ENCODE results near the gene CRYGC.

The CRYGC gene

GRCh38 chr2:208129744-208130711 is at the start of gene CRYGC:
TSS of gene CRYGC (minus strand) at chr2:208129828. CDS start at chr2:208129792, 36 bp downstream.
- no peak for DNase-seq (ENCODE audit: low read depth in 2 of 2, low spot score in 1 of 2)

- DNase-seq (ENCODE audit: low read depth in 2 of 2, low spot score in 1 of 2), result no peak
Observed at GRCh38 chr2:208179028-208179609, 49.5 kb upstream of the CRYGC start.

GRCh38 chr2:208175840-208176153 is 46.2 kb upstream of the CRYGC start:
- DNase-seq (ENCODE audit: low read depth in 2 of 2, low spot score in 1 of 2), result no peak

GRCh38 chr2:208175069-208175839 is 45.6 kb upstream of the CRYGC start:
- DNase-seq (ENCODE audit: low read depth in 2 of 2, low spot score in 1 of 2), result peak; percentile 15 to 23

GRCh38 chr2:208174144-208174543 is 44.5 kb upstream of the CRYGC start:
- no peak for DNase-seq (ENCODE audit: low read depth in 2 of 2, low spot score in 1 of 2)

- no peak for DNase-seq (ENCODE audit: low read depth in 2 of 2, low spot score in 1 of 2)
Observed at GRCh38 chr2:208172125-208172524, 42.5 kb upstream of the CRYGC start.

- DNase-seq (ENCODE audit: low read depth in 2 of 2, low spot score in 1 of 2), result no peak
Observed at GRCh38 chr2:208164951-208165755, 35.5 kb upstream of the CRYGC start.

- no peak for DNase-seq (ENCODE audit: low read depth in 2 of 2, low spot score in 1 of 2)
Observed at GRCh38 chr2:208163489-208163888, 33.9 kb upstream of the CRYGC start, which contains the start of gene CRYGA. TSS of gene CRYGA (minus strand) at chr2:208163589. CDS start at chr2:208163556, 33 bp downstream.

GRCh38 chr2:208156439-208156838 is 26.8 kb upstream of the CRYGC start:
- no peak for DNase-seq (ENCODE audit: low read depth in 2 of 2, low spot score in 1 of 2)

GRCh38 chr2:208153156-208153555 is 23.5 kb upstream of the CRYGC start:
- DNase-seq (ENCODE audit: low read depth in 2 of 2, low spot score in 1 of 2), result no peak

- DNase-seq (ENCODE audit: low read depth in 2 of 2, low spot score in 1 of 2), result no peak
Observed at GRCh38 chr2:208150956-208151355, 21.3 kb upstream of the CRYGC start.

GRCh38 chr2:208150094-208150493 is 20.5 kb upstream of the CRYGC start:
- DNase-seq (ENCODE audit: low read depth in 2 of 2, low spot score in 1 of 2), result no peak

- no peak for DNase-seq (ENCODE audit: low read depth in 2 of 2, low spot score in 1 of 2)
Observed at GRCh38 chr2:208148803-208149202, 19.2 kb upstream of the CRYGC start.

GRCh38 chr2:208147759-208148158 is 18.1 kb upstream of the CRYGC start:
- no peak for DNase-seq (ENCODE audit: low read depth in 2 of 2, low spot score in 1 of 2)

- DNase-seq (ENCODE audit: low read depth in 2 of 2, low spot score in 1 of 2), result no peak
Observed at GRCh38 chr2:208147008-208147407, 17.4 kb upstream of the CRYGC start.

GRCh38 chr2:208146006-208146405 is 16.4 kb upstream of the CRYGC start, which contains the start of gene CRYGB:
TSS of gene CRYGB (minus strand) at chr2:208146158. CDS start at chr2:208146120, 38 bp downstream.
- DNase-seq (ENCODE audit: low read depth in 2 of 2, low spot score in 1 of 2), result no peak

GRCh38 chr2:208142925-208143799 is 13.5 kb upstream of the CRYGC start:
- DNase-seq (ENCODE audit: low read depth in 2 of 2, low spot score in 1 of 2), result no peak

- DNase-seq (ENCODE audit: low read depth in 2 of 2, low spot score in 1 of 2), result no peak
Observed at GRCh38 chr2:208142240-208142924, 12.8 kb upstream of the CRYGC start.

GRCh38 chr2:208139447-208139846 is 9.8 kb upstream of the CRYGC start:
- DNase-seq (ENCODE audit: low read depth in 2 of 2, low spot score in 1 of 2), result no peak
